Activated CD8-positive, alpha-beta memory T cell treated with anti-CD3 and anti-CD28 coated beads for 24 hours (primary cell): ENCODE results near the gene SDK1.
"Not testable (repeated sequence)": the region's sequence is repeated elsewhere in the genome, so short reads cannot be mapped to it uniquely, and the experiment has no call there.

Experiments
- DNase-seq: peaks from one replicate; pipeline ENCODE4 v3.0.0-alpha.2; 2020

SDK1 gene

DNA sequence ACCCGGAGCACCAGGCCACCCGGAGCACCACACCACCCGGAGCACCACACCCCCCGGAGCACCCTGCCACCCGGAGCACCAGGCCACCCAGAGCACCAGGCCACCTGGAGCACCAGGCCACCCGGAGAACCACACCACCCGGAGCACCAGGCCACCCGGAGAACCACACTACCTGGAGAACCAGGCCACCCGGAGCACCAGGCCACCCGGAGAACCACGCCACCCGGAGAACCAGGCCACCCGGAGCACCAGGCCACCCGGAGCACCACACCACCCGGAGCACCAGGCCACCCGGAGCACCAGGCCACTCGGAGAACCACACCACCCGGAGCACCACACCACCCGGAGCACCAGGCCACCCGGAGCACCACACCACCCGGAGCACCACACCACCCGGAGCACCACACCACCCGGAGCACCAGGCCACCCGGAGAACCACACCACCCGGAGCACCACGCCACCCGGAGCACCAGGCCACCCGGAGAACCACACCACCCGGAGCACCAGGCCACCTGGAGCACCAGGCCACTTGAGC is 916.1 kb downstream of the SDK1 start:
- DNase-seq, result not testable (repeated sequence)

DNA sequence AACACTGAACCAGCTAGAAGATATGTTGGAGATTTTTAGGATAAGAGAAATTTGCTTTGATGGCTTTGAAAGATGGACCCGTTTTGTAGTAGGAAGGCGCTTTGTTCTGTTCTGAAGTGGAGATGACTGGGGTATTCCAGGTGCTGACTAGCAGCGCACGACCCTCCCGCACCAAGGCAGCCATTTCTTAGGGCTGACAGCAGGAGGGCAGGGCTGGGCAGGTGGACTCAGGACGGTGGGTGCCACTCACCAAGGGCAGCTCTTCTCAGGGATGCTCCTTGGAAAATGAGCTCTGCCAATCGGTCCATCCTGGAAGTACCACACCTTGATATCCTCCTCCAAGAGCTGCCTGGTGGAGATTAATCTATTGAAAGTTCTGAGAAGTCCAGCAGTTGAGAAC is 917.4 kb downstream of the SDK1 start:
- no peak for DNase-seq

DNA sequence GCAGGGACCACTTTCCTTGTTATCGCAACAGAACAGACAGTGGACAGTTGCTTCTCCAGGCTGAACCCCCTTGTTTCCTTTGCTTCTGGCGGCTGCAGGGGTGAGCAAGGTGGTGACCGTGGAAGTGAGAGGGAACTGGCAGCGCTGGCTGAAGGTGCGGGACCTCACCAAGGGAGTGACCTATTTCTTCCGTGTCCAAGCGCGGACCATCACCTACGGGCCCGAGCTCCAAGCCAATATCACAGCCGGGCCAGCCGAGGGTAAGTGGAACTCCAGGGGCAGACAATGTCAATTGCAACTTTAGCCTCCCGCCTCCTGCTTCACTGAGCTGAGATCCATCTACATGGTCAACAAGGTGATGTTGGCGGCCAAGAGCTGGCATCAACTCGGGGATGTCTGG is 919.0 kb downstream of the SDK1 start:
- no peak for DNase-seq

DNA sequence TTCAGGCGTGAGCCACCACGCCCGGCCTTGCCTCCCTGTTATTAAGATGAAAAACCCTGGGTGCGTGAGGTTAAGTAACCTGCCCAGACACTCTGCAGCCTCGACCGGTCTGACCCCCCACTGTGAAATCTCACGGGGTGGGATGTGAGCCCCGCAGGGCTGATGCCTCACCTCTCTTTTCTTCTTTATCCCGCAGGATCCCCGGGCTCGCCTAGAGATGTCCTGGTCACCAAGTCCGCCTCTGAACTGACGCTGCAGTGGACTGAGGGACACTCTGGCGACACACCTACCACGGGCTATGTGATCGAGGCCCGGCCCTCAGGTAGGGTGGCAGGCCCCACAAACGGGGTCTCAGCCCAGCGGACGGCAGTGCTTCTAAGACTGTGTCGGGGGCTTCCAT is 920.0 kb downstream of the SDK1 start:
- DNase-seq, result no peak

DNA sequence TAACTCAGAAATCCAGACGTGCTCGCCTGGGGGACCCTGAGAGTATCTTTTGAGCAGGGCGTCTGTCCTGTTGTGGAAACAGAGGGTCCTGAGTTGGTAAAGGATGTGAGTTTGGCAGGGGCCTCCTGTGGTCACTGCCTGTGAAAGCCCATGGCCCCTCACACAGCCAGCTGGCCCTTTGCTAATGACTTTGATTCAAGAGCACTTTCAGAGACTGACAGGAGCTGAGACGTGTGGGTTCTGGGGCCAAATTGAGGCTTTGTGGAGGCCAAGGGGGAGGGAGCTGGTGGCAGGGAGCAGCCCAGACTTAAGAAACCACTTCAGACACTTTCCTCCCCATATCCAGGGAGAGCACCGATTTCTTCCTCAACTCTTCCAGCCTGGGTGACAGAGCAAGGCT is 921.6 kb downstream of the SDK1 start:
- DNase-seq, result no peak

DNA sequence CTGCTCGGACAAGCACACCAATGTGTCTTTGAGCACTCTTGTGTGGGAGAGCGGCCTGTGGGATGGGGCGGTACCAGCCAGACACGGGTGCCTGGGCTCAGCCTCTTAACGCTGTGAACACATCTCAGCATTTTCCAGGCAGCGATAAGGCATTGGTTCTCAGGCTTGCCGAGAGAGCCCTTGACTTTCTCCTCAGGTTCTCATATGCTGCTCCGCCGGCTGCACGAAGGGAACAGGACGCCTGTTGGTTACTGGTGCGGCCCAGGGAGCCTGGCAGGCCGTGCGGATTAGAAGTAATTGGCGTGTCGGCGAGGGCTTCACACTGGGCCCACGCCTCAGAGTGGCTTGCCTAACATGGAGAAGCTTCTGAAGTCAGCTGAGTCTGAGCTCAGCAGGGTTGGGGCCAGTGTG is 924.3 kb downstream of the SDK1 start:
- no peak for DNase-seq

DNA sequence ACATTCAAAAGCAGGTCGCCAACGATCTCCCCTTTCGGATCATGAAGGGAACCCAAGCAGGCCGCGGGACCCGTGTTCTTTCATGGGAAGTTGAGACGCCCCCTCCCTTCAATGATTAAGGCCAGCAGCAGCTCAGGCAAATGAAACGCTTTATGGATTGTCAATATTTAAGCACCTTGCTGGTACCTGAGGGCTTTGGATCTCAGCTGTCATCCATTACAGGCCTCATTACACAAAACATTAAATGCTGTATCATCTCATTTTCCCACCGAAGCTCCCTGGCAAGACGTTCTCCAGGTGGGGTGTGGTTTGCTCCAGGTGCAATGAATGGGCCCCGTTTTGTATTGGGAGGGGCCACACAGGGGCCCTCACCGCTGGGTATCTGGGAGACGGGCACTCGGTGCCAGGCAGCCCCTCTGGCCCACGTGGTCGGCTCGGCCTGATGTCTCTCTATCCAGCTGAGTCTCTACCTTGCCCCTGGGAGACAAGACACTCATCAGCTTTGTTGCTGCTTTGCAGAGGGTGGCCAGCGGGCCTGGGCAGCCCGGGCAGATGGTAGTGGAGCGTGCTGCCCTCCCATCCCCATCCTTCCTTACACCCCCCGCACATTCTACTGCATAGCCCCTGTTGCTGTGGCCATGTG is 925.0 kb downstream of the SDK1 start:
- no peak for DNase-seq

DNA sequence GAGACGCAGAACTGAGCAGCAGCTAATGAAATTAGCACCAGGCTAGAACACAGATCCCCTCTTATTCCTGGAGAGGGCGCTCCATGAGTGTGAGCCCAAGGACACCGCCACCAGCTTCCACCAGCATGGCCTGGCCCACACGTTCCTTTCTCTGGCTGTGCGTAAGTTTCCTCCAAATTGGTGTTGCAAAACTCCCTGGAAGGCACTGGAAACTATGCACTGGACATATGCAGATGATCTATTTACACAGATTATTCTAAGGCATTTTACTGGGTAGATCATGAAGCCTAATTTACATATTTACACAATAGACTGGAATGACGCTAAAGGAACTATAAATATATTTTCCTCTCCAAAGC is 925.5 kb downstream of the SDK1 start:
- DNase-seq, result no peak

DNA sequence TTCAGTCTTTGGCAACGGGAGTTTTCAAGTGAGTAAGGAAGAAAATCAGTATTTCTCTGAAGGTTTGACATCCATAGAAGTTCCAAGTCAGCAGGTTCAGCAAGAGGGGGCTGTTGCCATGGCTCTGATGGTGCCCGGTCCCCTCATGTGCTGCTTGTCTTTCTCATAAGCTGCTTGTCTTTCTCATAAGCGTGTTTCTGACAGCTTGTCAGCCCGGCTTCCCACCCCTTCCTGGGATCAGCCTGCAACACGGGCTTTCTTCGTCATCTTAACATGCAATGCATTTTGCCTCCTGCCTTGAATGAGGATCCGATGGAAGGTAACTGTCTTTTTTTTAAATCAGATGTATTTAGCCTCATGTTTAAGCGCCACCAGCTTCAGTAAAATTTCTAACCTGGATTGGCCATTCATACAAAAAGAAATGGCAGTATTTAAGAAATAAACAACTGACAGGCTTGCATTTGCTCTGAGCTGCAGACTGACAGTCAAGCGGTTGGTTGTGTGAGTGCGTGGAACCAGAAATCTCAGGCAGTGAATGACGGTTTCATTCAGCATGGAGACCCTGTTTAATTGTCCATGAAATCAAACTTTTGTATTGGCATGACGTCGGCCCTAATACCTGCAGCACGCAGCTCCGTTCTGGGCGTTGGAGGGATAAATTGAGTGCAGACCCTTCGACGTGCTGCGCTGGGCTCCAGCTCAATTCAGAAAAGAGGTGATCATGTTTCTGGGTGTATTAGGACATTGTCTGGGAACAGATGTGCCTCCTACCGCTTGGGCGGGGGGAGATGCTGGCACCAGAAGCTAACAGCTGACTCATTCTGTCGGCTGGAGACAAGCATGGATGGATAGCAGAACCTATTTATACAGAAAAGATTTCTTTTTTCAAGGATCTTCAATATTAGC is 926.3 kb downstream of the SDK1 start:
- DNase-seq, result no peak

DNA sequence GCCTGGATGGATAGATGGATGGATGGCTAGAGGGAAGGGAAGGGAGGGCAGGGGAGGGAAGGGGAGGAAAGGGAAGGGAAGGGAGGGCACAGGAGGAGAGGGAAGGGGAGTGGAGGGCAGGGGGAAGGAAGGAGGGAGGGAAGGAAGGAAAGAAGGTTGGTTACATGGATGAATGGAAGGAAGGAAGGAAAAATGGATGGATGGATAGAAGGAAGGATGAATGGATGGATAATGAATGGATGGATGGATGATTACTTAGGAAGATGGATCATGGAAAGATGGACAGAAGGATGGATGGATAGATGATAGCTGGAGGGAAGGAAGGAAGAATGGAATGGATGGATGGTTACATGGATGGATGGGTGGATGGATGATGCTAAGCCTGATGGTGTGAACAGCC is 929.3 kb downstream of the SDK1 start:
- no peak for DNase-seq

DNA sequence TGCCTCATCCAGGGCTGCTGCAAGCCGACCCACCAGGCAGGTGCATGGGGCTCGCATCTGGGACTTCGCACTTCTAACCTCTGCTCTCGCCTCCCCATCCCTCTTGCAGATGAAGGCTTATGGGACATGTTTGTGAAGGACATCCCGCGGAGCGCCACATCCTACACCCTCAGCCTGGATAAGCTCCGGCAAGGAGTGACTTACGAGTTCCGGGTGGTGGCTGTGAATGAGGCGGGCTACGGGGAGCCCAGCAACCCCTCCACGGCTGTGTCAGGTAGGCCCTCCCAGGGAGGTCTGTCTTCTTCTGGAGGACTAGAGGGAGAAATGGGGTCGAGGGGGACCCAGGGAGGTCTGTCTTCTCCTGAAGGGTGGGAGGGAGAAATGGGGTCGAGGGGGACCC is 932.1 kb downstream of the SDK1 start:
- DNase-seq, result no peak

DNA sequence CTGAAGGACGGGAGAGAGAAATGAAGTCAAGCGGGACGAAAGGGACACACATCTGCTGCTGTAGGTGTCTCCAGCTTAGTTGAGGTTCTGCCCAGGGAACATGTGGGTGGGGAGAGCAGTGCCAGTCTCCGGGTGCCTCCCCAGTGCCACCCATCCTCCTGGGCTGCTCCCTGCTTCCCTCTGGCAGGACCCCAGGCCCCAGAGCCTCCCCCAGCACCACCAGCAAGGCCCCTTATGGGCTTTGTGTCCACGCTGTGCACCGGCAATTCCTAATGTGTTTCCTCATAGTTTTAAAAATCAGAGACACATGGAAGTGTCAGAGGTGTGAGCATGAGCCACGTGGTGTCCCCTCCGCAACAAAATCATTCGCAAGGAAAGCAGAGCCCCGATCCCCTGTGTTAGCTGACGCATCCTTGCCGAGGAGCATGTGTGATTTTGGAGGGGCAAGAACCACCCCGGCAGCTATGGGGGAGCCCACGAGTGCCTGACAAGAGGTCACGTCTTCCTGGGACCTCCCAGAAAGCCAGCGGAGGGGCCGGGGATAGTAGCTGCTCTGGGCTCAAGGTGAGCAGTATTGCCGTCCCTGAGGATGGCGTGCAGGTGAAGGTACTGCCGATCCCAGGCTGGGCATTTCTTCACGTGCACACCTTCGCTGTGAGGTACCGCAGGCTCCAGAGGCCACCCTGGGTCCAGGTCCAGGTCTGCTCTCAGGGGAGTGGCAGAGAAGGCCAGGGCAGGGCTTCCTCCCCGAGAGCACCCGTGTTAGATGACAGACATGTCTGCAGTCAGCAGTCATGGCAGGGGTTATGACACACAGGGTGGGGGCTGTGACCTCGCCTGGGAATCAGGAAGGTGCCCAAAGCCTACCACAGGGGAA is 932.8 kb downstream of the SDK1 start:
- no peak for DNase-seq

DNA sequence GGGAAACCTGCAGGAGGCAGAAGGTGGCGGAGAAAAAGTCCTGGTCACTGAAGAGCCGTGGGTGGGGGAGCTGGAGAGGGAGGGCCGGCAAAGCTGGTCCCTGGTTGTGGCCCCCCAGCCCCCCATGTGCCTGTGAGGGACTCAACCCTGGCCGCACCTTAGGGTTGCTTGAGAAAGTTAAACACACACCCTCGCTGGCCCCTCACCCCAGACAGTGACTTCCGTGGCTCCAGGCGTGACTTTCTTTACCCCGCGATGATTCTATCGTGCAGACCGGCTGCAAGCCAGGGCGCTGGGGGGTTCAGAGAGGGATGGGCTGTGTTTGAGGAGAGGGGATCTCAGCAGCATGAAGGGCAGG is 933.4 kb downstream of the SDK1 start:
- DNase-seq, result no peak

DNA sequence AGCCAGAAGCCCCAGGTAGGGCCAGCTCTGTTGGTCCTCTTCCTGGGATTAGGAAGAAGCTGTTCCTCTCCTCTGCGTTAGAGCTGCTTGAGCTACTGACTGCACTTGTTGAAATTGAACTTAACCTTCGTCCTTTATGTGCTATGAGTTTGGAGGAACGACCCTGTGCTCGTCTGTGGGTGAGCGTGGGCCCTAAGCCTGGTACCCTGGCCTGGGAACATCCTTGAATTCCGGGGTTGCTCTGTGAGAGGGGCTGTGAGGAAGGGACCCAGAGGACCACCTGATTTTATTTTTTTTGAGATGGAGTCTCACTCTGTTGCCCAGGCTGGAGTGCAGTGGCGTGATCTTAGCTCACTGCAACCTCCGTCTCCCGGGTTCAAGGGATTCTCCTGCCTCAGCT is 933.8 kb downstream of the SDK1 start:
- no peak for DNase-seq

DNA sequence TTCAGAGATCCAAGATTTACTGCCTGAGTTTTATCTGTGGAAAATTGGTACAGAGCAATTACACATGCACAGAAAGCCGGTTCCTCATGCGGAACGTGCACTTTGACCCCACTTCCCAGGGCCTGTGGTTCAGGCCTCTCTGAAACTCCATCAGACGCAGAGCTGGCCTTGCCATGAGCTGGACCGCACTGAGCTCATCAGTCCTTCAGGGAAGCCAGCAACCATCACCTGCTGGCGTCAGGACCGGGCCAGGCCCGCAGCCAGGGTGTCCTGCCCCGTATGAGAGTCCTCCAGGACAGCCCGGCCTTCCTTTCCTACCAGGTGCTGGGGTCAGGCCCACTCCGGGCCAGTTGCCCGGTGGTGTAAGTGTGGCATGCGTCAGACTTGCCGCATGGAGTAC is 934.5 kb downstream of the SDK1 start:
- no peak for DNase-seq

DNA sequence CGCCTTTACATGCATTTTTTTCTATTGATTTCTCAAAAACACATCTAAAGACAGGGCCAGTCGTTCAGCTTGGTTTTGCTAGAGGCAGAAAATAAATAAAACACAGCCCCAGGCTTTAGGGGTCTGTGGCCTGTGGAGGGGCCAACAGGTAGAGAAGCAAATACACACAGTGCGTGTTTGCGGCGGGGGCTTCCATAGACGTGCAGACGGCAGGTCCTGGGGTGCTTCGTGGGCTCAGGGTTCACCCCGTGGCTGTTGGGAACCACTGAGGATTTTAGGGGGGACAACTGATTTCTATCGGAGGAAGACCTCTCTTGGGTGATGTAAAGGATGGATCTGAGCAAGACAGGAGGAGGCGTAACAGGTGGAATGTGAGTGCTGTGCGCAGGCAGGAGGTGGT is 935.3 kb downstream of the SDK1 start:
- DNase-seq, result no peak

DNA sequence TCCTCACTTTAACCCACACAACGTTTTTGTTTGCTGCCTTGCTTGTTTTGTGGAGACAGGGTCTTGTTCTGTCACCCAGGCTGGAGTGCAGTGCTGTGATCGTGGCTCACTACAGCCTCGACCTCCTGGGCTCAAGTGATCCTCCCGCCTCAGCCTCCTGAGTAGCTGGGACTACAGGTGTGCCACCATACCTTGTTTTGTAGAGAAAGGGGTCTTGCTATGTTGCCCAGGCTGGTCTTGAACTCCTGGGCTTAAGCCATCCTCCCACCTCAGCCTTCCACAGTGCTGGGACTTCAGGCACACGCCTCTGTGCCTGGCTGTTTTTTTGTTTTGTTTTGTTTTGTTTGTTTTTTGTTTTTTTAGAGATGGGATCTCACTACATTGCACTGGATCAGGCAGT is 935.8 kb downstream of the SDK1 start:
- DNase-seq, result not testable (repeated sequence)

DNA sequence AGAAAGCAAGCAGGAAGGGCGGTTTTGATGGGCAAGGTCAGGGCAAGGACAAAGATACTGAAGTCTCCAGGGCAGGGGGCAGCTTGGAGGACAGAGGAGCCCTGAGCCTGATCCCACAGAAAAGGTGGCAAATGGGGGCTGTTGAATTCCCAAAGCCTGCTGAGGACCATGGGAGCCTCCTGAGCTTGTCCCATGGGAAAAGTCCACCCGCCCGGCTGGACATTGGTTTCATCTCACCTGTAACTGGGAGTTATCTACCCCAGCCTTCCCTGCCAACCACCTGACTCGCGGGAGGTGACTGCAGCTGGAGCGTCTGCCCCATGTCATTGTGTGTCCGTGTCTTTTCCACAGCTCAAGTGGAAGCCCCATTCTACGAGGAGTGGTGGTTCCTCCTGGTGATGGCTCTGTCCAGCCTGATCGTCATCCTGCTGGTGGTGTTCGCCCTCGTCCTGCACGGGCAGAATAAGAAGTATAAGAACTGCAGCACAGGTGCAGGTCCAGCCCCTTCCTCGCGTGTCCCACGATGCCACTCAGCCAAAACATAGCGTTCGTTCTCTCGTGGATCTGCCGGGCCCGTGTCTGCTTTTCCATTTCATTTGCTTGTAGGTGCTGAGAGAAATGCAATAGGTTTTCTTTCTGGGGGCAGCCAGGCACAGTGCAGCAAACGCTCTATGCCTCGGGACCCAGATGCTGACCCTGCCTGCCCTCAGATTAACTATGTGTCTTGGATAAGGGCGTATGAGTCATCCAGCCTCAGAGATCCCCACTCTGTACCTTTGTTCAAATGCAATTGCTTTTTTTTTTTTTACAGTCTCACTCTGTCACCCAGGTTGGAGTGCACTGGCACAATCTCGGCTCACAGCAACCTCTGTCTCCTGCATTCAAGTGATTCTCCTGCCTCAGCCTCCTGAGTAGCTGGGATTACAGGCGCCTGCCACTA is 936.5 kb downstream of the SDK1 start:
- DNase-seq, result no peak

DNA sequence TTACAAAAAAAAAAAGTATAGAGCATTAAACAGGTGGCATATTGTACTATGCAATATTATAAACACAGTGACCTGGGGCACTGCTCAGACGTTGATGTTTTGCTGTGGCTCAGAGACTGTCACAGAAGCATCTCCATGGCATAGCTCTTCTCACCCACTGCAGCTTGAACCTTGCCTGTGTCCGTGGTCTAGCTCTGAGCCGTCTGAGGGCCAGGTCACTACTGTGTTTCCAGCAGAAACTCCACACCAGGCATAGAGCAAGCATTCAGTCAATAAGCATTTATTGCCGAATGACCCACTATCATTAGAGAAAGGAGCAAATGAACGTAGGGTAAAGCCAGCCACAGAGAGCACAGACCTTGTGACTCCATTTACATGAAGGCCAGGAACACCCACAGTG is 937.8 kb downstream of the SDK1 start:
- no peak for DNase-seq

DNA sequence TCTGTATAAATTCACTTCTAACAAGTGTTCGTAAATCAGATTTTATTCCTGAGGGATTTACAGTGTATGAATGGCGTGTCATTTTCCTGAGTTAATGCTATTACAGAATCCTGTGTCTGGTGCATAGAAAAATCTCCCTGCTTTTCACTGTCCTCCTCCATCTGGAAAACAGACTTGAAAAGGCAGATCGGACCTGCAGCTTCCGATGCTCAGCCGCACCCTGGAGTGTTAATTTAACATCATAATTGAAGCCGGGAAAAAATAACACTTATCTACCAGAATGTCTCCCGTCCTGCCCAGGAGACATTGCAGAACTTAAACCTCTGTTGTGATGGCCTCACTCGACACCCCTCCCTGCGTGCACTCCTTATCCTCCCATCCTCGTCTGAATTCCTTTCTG is 939.0 kb downstream of the SDK1 start:
- DNase-seq, result no peak

DNA sequence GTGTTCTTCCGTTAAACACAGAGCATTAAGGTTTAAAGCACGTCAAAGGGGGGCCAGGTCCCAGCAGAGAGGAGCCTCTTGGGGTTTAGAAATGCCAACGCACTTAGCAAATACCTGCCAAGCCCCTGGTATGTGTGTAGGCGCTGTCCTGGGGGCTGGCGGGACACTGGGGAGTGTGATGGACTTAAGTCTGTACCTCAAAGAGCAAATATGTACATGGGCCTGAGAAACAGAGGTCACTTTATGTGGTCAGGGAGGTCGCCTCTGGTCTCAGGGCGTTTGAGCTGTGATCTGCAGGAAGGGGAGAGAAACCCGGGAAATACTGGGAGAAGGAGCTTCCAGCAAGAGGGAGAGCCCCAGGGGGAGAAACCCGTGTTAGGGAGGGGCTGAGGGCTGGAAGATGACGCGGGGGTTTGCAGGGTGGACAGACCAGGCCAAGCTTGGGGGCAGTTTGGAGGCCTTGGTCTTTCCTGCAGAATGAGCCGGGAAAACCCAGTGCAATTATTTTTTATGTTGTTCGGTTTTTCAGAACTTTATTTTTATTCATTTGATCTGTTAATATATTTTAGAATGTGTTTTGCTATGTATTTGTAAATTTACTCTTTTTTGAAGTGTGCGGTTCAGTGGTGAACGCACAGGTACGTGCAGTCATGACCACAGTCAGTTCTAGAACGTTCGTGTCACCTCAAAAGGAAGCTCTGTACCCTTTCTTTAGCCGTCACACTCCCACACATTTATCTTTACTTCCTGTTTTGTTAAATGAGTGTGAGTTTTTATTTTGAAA is 939.7 kb downstream of the SDK1 start:
- DNase-seq, result no peak

DNA sequence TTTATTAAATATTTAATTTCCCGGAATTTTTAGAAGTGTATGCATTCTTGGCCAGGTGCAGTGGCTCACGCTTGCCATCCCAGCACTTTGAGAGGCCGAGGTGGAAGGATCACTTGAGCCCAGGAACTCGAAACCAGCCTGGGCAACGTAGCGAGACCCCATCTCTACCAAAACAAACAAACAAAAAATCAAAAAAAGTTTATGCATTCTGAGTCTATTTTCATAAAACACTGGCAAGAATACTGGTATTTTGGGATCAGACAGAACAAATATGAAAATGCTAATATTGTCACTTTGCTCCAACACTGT is 940.2 kb downstream of the SDK1 start:
- no peak for DNase-seq
